HG02870 (cell line): ENCODE measurements around the gene POLH.

Experiments
- ATAC-seq: cut with Tn5 transposase; IDR thresholded peaks from one replicate; pipeline ENCODE4 v1.9.1; 2021; ENCODE audit warnings: mild to moderate bottlenecking, moderate library complexity; ENCODE audit not compliant: unreplicated experiment

The POLH gene

GRCh38 chr6:43604174-43604573 lies 28.2 kb downstream of the POLH start:
- ATAC-seq = no peak

- ATAC-seq = no peak
Measured at GRCh38 chr6:43606019-43606418, 30.0 kb downstream of the POLH start.

- no peak for ATAC-seq
Measured at GRCh38 chr6:43608310-43608763, 32.4 kb downstream of the POLH start.

- no peak for ATAC-seq
Measured at GRCh38 chr6:43608807-43609206, 32.8 kb downstream of the POLH start.

- no peak for ATAC-seq
Measured at GRCh38 chr6:43609402-43609801, 33.4 kb downstream of the POLH start.

GRCh38 chr6:43610431-43610830 lies 34.4 kb downstream of the POLH start:
- no peak for ATAC-seq

- no peak for ATAC-seq
Measured at GRCh38 chr6:43613721-43614395, 37.9 kb downstream of the POLH start.

GRCh38 chr6:43614396-43614730 lies 38.4 kb downstream of the POLH start:
- no peak for ATAC-seq

- ATAC-seq = no peak
Measured at GRCh38 chr6:43616725-43617472, 40.9 kb downstream of the POLH start.

- ATAC-seq = no peak
Measured at GRCh38 chr6:43621078-43621835, 45.3 kb downstream of the POLH start.

- no peak for ATAC-seq
Measured at GRCh38 chr6:43621836-43622180, 45.8 kb downstream of the POLH start.

- no peak for ATAC-seq
Measured at GRCh38 chr6:43622541-43622940, 46.6 kb downstream of the POLH start.

GRCh38 chr6:43623880-43624785 lies 48.1 kb downstream of the POLH start:
- ATAC-seq = no peak

- no peak for ATAC-seq
Measured at GRCh38 chr6:43624786-43625288, 48.9 kb downstream of the POLH start.

GRCh38 chr6:43625393-43625992 lies 49.5 kb downstream of the POLH start:
- ATAC-seq = no peak

GRCh38 chr6:43627008-43627825 lies 51.2 kb downstream of the POLH start:
- no peak for ATAC-seq

GRCh38 chr6:43628393-43629103 lies 52.6 kb downstream of the POLH start:
- no peak for ATAC-seq

GRCh38 chr6:43629104-43629504 lies 53.1 kb downstream of the POLH start, which contains the start of gene GTPBP2:
Gene GTPBP2, minus strand, starts transcription at chr6:43629264. Its CDS starts 102 bp downstream, at chr6:43629162.
- peak; percentile 80 for ATAC-seq
